Measurements from ENCODE around the gene NPRL2. TPM values are rescaled to one million over a fixed set of nuclear protein-coding genes. Genes with fewer than 3 reads are reported as not detected.
"Not testable (repeated sequence)": the region's sequence is repeated elsewhere in the genome, so short reads cannot be mapped to it uniquely, and the experiment has no call there.

NPRL2 gene
- total RNA-seq, 1 donor = 22.9 TPM

GRCh38 chr3:50314816-50315215 lies 35.8 kb downstream of the NPRL2 start:
- no peak for DNase-seq (ENCODE audit: low read depth)
- TF ChIP-seq CTCF (IDR thresholded peaks at IDR 0.05; ENCODE audit: insufficient read depth, low read depth, low read length) = no peak
- no peak overlapping the region for H3K4me3 ChIP-seq (ENCODE audit: low read depth, low read length)

- TF ChIP-seq CTCF (IDR thresholded peaks at IDR 0.05; ENCODE audit: insufficient read depth, low read depth, low read length) = no peak
- DNase-seq (ENCODE audit: low read depth) = no peak
Observed at GRCh38 chr3:50314342-50314741, 36.2 kb downstream of the NPRL2 start.

GRCh38 chr3:50312041-50312440 lies 38.5 kb downstream of the NPRL2 start:
- H3K4me3 ChIP-seq (ENCODE audit: low read depth, low read length); DNase-seq (ENCODE audit: low read depth): not testable (repeated sequence)

More at GRCh38 chr3:50314342-50314741, 36.2 kb downstream of the NPRL2 start:
- no peak overlapping the region for H3K4me3 ChIP-seq (ENCODE audit: low read depth, low read length)

DNA sequence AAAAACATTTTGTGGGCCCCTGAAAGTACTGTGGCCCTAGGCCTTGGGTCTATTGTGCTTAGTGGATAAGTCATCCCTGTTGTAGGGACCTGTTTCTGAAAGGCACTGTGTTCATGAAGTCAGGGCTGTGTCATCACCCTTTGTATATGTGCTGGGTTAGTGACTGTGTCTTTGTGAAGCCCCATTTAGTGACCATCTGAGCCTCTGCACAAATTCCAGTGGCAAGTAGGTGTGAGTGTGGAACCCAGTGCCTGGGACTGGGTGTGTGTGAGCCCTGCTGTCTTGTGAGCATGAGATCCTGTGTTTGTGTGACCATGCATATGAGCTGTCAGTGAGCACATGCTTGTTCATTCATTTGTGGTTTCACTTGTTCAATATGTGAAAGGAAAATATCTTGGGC lies 46.0 kb downstream of the NPRL2 start:
- DNase-seq (ENCODE audit: low read depth) = no peak

GRCh38 chr3:50303013-50303815 lies 47.4 kb downstream of the NPRL2 start, which contains the start of gene HYAL1:
Gene HYAL1 (minus strand): TSS chr3:50303574. CDS start chr3:50302956, 618 bp downstream.
- DNase-seq (ENCODE audit: low read depth) = peak; percentile 30
- no peak within 1 kb of the TSS for H3K4me3 ChIP-seq (ENCODE audit: low read depth, low read length)
- TF ChIP-seq CTCF (IDR thresholded peaks at IDR 0.05; ENCODE audit: insufficient read depth, low read depth, low read length) = peak; percentile 20

More for the DNA sequence above, 46.0 kb downstream of the NPRL2 start:
- no peak for TF ChIP-seq CTCF (IDR thresholded peaks at IDR 0.05; ENCODE audit: insufficient read depth, low read depth, low read length)
- H3K4me3 ChIP-seq (ENCODE audit: low read depth, low read length) = no peak overlapping the region

GRCh38 chr3:50302095-50303012 lies 48.2 kb downstream of the NPRL2 start:
- no peak for TF ChIP-seq CTCF (IDR thresholded peaks at IDR 0.05; ENCODE audit: insufficient read depth, low read depth, low read length)
- no peak for DNase-seq (ENCODE audit: low read depth)
- no peak overlapping the region for H3K4me3 ChIP-seq (ENCODE audit: low read depth, low read length)
